HG03139 (cell line): ENCODE results near the gene ERICH2.
A peak's percentile ranks its signal among the peaks of the same experiment; 100 is the strongest.

Experiments
- ATAC-seq: cut with Tn5 transposase; IDR thresholded peaks from one replicate; pipeline ENCODE4 v1.9.1; 2021; ENCODE audit not compliant: unreplicated experiment

The ERICH2 gene

DNA sequence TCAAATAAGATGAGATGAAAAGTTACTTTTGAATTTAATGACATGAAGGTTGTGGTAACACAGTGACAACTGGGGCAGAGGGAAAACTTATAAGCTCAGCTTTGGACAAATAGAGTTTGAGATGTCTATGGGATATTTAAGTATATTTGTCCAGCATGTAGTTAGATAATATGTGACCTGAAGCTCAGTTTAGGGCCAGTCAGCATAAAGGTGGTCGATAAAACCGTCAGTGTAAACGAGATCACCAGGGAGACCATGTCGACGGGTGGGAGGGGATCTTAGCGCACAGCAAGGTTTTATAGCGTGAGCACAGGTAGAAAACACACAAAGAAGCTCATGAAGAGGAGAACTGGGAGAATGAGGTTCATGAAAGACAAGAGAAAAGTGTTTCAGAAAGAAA, 7.4 kb upstream of the ERICH2 start:
- ATAC-seq: no peak

DNA sequence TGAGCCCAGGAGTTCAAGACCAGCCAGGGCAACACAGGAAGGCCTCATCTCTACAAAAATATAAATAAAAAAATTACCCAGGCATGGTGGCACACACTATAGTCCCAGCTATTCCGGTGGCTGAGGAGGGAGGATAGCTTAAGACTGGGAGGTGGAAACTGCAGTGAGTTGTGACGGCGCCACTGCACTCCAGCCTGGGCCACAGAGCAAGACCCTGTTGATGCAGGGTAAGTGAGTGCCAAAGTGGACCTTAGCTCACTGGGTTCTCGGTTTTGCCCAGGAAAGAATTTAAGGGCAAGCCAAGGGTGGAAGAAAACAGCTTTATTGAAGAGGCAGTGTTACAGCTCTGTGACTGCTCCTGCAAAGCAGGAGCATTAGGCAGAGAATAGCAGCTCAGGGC, 6.9 kb upstream of the ERICH2 start:
- ATAC-seq: no peak

DNA sequence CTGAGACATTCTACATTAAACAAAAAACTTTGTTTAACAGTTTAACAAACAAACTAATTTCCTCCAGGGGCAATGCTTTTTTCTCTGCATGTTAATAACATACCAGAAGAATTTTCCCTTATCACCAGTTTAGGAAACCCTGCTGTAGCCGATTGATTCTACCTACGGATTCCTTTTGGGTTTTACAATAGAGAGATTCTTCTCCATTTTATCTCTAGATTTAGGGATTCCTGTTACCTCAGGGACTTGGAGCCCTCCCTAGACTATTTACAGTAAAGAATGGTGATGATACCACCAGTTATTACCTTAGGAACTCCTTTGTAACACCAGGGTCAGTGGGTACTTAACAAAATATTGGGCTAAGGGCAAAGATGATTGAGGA, 5.3 kb upstream of the ERICH2 start:
- no peak for ATAC-seq

DNA sequence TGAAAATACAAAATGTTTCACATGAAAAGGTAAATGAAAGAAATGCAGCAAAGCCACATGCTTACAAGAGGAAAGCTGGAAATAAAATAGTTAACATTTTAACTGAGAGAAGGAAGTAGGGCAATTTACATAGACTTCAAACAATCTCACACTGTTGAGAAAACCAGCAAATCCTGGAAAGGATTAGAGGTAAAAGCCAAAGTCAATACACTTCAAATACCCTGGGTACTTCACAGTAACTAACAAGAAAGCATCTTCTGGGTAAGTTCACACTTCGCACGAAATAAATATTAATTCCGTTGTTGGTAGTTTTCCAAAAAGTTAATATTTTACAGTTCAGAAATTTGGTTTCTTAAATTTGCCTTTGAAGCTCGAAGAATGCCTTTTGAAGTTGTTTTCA, 3.5 kb upstream of the ERICH2 start:
- no peak for ATAC-seq

DNA sequence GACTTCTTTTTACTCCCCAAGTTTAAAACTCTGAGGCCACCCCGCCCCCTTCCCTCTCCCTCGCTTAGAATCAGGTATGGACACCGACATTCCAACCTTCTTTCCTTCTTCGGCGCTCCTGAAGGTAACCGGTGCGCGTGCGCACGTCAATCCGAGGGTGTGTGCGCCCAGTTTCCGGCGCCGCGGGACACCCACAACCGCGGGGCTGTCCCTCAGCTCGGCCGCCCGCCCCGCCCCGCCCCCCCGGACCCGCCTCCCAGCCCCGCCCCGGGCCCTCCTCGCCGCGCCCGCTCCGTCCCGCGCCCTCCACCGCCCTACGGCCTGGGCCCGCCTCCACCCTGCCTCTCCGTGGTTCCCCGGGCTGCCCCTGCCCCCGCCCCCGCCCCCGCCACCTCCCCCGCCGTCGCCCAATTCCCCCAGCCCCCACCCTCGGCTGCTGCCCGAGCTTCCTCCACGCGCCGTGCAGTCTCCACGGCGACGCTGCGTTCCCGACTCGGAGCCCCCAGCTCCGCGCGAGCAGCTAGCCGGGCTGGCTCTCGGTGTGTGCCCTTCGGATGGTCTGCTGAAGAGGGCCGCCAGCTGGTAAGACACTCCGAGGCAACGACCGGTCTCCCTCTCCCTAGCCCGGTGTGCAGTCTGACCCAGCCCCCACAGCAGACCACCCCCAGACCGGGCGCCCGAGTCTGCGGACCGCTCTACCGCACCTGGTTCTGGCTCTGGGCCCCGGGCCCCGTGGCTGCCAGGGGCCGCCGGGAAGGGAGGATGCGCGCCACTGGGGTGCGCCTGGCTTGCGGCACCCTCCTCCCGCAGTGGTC, 635 bp downstream of the ERICH2 start:
- peak; percentile 84 for ATAC-seq

DNA sequence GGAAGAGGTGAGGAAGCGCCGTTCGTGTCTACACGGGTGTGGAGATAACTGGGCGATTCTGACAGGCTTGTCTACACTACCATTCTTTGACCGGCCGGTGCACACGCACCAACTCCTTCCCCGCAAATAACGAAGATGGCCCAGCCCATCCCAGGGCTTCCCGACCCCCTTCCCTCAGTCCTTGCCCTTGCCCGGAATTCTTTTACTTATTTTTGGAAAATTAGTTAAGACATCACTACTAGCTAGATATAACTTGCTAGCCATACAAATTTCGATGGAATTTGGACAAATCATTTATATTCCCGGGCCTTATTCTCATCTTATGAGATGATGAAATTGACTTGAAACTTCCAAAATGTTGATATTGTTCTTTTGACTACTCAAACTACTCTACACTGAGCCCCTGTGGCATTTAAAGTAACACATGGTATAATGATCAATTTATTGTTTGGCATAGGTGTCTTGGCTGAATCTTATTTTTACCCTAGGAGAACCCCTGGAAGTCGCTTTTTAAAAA, 1.3 kb downstream of the ERICH2 start:
- ATAC-seq: peak; percentile 18

DNA sequence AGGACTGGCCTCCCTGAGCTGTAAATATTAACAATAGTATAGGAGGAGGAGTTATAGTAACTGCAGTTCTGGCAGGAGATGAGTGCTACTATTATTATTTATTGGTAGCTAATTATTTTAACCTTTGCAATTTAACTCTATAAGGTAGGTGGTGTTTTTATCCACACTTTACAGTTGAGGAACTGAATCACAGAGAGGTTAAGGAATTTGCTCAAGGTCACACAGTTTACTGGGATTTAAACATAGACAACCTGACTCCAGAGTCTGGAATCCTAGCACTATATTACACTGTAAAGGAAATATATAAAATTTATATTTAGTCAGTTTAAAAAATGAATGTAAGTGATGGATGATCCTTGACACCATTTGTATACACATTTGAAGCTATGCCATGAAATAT, 2.1 kb downstream of the ERICH2 start:
- ATAC-seq: no peak

DNA sequence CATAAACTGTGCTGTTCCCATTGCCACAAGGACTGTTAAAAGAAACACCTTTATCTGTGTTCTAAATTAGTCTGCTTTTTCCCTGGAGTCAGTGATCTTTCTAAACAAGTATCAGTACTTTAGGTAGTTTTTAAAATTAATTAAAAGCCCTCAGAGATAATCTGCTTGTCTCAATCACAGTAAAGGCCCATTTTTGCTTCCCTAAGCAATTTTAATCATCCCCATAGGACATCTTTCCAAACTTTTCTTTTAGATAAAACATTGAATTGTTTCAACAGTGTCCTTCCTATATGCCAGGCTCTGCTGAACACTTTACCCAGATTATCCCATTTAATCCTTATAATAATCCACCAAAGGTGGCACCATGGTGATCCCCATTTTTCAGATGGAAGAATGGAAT, 3.9 kb downstream of the ERICH2 start:
- ATAC-seq: no peak

DNA sequence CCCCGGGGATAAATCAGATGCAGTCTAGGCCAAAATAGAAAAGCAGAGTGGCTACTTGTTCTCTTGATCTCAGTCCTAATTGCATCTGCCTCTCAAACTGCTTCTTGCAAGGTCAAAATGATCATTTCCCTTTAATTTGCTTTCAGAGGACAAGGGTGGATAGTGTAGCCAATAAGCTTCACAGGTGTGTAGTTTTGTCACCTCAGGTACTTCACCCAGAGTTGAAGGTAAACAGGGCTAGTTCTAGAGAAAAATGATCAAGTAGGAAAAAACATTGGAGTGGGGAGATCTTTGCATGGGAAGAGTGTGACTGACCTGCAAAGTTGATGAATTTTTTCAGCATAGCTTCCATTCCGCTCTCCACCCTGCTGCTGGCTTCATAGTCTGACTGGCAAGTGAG, 8.7 kb downstream of the ERICH2 start:
- no peak for ATAC-seq

DNA sequence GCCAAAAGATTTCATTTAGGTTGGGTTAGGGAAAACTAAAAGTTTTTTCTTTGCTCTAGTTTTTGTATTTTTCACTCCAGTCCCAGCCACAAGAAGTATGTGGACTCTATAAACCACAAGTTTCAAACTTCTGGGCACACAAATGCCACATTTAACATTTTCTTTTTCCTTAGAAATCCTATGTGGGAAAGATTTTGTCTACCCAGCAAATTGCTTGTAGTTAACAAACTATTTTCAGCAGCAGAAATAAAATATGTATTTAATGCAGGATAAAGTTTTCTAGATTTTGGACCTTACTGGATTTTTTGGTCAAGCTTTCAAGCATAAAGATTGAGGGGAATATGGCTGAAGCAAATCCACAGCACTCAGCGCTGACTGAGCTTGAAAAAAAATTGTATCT, 9.1 kb downstream of the ERICH2 start:
- ATAC-seq: no peak

DNA sequence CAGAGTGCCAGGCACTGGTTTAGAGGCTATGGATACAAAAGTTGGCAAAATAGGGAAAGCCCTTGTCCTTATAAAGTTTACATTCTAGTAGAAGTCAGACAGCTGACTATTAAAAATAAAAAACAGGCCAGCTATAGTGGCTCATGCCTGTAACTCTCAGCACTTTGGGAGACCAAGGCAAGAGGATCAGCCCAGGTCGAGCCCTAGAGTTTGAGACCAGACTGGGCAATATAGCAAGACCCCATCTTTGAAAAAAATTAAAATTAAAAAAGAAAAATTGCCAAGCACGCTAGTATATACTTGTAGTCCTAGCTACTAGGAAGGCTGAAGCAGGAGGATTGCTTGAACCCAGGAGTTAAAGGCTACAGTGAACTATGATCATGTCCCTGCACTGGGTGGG, 12.5 kb downstream of the ERICH2 start:
- ATAC-seq: no peak

DNA sequence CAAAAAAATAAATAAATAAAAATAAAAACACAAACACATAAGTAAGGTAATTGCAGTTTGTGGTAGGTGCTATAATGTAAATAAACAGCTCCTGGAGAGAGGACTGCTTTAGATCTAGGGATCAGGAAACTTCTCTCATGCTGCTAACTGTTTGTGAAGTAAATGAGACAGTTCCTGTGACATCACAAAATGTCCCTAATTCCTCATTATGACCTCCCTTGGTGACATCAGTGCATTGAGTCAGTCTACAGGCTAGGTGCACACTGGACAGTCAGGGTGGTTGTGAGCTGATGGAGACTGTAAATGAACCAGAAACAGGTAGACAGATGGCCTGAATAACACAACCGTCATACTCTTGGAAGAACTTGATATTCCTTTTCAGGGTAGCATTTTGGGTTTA, 13.4 kb downstream of the ERICH2 start:
- no peak for ATAC-seq

DNA sequence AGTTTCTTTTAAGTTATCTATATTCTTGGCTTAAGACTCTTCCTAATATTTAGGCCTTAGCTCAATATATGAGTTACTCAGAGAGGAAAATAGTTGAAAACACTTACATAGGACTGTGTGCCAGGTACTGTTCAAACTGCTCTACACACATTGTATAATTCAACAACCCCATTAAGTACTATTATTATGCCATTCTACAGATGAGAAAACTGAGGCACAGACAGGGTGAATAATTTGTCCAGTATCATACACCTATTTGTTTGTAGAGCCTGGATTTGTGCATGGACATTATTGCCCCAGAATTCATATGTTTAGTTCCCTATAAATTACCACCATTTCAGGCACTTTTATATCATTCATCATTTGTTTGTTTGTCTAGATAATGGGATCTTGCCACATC, 28.8 kb downstream of the ERICH2 start:
- no peak for ATAC-seq

DNA sequence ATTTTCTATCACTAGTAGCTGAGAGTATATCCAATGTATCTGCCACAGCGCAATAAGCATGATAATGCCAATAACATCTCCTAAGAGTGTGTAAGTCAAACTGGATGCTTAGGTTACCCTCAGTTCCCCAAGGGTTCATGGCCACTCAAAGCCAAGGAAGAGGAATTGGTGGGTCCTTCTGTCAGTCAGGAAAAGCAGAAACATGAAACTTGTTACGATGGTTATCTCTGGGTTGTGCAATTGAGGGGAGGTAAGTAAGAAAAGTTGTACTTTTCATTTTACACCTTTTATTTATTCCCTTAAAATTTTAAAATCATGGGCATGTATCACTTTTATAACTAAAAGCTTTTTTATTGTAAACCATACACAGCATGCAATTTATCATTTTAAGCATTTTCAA, 36.4 kb downstream of the ERICH2 start:
- ATAC-seq: no peak

DNA sequence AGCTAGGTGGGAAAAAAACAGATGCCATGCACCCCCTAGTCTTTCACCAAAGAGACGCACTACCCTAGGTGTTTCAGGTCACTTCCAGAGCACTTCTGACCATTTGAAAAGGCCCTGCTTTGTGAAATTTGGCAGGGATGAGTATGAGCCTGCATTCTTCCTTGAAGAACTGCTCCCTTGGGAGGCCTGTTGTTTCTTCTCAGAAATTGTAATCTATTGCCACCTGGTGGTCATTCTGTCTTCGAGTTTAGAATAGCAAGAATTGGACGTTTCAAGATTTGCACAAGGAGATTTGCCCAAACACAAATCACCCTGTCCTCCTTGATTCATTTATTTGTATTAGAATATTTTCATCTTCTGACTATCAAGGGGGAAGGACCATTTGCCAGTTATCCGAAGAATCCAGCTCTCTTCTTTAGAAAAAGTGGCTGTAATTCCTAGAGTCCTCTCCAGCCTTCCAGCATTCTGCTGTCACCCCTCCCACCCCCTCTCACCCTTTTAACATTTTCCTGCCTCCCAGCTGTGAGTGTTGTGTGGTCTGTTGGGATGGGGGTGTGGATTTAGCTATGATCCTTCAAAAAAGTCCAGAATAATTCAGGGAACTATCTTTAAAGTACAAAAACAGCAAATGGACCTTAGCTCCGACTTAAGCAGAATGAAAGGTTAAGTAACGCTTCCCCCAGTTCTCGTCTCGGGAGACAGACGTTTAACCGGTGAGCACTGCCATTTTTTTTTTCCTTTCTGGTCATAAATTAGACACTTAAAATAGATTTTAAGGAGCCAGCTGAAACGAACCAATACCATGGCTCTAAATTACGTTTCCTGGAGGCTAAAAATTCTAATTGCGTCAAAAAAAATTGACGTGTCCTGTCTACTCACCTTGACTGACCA, 42.8 kb downstream of the ERICH2 start:
- no peak for ATAC-seq

DNA sequence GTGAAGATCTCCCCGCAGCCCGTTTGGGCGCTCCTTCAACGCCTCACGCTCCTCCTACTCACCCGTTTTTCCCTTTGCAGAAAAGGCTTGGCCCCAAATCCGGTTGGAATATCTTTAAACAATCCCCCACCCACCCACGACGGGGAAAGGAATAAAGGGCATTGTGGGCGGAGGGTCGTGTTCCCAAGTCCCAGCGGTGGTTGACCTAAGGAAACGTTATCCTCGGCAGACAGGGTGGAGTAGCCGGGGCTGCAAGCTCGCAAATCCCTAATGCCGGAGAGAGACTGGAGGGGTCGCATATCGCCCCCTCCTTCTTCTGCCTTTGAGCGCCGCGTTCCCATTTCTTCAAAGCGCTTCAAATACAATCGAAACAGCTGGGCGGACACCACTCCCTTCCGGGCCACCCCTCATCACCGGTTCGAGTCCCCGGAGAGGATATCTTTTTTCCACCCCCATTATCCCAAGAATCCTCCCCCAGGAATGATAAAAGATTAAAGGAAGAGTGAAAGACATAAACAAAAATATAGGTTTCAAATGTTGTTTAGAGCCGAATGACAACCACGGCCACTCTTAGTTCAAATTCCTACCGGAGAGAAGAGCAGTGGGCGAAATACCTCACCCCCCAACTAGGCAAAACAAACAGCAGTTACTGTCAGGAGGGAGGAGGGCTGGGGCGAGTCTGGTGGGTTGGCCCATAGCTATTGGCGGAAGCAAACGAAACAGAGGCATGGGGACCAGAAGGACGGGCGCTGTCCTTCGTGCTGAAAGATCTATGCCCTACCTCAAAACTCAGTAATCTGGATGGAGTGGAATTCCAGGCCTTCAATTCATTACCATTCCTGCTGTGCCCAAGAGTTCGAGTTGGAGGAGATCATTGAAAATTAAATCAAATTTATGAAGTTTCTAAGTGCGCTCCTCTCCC, 43.7 kb downstream of the ERICH2 start:
- ATAC-seq: no peak

DNA sequence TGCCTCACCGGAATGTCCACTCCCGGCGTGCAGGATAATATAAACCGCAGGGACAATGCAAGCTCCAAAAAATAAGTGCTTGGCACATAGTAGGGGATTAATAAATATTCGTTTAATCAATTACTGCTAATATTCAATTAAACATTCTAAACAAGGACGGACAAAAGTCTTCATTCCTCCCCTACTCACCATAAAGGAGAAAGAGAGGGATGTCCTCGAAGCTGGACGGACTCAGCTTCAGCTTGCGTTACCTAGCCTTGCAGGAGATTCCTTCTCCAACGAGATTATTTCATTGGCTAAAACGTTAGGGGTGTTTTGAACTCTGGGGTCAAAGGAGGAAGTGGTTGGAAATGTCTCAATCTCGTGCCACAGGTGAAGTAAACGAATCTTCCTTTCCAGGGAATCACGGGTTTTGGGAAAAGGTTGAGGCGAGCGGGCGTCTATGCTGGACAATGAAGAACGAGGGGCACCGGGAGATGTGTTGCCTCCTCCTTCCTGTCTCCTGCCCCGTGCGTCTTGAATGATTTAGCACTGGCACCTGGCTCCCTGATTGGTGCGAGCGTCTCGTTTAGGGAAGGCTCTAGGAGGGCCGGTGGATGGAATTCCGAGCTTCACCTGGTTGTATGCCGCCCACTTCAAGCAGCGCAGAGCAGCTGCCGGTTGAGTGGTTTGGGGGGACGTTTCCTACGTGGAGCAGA, 44.5 kb downstream of the ERICH2 start:
- ATAC-seq: no peak

DNA sequence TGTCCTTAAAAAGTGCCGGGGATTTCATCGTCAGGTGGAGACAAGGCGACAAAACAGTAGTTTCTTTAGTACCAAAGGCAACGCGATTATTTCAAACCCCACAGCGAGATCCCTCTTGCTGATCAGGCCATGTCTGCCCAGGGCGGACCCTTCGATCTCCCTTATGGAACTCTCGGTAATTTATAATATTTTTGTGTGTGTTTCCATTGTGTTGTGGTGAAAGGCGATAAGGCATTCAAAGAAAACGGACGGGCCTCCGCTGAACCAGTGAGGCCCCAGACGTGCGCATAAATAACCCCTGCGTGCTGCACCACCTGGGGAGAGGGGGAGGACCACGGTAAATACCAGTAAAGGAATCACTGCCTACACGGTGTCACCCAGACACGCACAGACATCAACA, 45.1 kb downstream of the ERICH2 start:
- ATAC-seq: no peak

DNA sequence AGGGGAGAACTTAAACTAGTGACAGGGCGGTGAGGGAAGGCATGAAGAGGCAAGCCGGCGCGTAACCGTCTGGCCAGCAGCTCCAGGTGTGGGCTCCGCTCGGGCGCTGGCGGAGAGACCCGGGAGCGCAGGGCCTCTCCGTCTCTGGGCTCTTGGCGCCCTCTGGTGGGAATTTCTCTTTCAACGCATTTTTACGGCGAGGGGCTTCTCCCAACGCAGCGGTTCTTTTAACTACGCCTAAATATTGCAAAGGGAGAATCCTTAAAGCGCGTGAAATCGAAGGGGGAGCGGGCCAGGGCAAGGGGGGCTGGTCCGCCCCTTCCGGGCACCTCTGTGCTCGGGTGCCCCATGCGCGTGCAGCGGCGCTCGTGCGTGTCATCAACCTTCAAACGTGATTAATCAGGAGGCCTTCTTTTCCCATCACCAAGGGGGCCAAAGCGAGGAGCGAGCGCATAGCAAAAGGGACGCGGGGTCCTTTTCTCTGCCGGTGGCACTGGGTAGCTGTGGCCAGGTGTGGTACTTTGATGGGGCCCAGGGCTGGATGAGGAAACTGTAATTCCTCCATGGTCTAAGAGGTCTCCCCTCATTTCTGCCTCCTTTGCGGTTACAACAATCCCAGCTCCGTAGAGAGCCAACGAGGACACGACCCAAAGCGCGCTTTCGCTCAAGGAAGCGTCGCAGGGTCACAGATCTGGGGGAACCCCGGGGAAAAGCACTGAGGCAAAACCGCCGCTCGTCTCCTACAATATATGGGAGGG, 45.7 kb downstream of the ERICH2 start:
- ATAC-seq: no peak
